Stimulated activated CD8-positive, alpha-beta memory T cell treated with anti-CD3 and anti-CD28 coated beads, Interleukin-2, amount 100 ng/mL, for 1 hour (primary cell): ENCODE measurements around the gene ADGRG7.
"Not testable (repeated sequence)": the region's sequence is repeated elsewhere in the genome, so short reads cannot be mapped to it uniquely, and the experiment has no call there.

Source experiments
- DNase-seq, 2 donors: peaks; one replicate each; pipeline ENCODE4 v3.0.0-alpha.2; 2020; ENCODE audit warnings: low read depth in 2 of 2

ADGRG7 gene

GRCh38 chr3:100645913-100646312, 36.5 kb downstream of the ADGRG7 start:
- no peak for DNase-seq

- no peak for DNase-seq
These were observed 37.8 kb downstream of the ADGRG7 start for GRCh38 chr3:100647171-100647570.

DNA sequence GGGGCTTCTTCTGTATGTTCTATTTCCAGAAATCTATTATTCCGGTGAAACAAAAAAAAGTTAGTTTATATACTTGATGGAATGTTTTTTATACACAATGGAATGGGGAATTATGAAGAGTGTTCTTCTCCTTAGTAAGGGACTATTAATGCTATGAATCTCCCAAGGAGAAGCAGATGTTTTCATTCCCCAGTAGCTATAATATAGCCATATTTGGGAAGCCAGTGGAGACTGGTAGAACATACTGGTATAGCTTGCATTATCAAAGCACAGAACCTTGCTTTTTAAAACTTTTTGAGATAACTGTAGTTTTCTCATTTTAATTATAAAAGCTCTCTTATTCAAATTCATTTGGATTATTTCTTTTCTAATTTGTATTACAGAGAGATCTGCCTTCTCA, 38.3 kb downstream of the ADGRG7 start:
- no peak for DNase-seq

DNA sequence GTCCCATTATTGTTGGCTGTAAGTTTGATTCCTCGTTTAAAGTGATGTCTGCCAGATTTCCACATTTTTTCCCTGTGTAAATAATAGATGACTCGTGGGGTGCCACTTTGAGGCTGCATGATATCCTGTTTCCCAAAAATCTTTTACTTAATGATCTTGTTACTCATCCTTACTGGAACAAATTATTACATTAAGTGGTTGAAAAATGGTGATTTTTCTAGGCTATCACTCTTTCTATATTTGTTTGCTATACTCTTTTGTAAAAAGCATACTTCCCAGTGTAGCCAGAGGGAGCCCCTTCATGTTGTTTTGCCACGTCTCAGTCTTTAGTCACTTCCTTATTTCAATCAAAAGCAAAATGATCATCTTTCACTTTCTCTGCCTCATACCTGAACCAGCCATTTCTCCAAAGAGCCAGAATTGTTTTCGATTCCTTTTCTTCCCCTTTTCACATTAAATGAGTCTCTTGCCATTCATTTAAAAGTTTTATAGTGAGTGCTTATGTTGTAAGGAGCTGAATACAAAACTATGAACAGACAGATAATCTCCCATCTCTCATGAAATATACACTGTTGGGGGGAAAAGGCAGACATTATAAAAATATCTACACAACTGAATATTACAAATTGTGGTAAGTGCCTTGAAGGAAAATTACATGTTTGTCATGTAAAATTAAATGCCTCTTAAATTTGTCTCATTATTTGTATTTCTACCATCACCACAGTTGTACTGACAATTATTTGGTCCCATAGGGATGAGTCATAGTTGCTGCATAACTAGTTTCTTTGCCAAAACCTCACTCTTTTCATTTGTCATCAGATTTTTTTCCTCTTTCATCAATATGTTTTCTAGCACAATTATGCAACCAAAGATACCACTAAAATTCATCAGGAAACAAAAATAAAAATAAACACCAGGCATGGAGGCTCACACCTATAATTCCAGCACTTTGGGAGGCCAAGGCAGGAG, 41.5 kb downstream of the ADGRG7 start:
- DNase-seq, result no peak

GRCh38 chr3:100653604-100654294, 44.3 kb downstream of the ADGRG7 start:
- no peak for DNase-seq

GRCh38 chr3:100656945-100657344, 47.5 kb downstream of the ADGRG7 start:
- DNase-seq, result no peak

DNA sequence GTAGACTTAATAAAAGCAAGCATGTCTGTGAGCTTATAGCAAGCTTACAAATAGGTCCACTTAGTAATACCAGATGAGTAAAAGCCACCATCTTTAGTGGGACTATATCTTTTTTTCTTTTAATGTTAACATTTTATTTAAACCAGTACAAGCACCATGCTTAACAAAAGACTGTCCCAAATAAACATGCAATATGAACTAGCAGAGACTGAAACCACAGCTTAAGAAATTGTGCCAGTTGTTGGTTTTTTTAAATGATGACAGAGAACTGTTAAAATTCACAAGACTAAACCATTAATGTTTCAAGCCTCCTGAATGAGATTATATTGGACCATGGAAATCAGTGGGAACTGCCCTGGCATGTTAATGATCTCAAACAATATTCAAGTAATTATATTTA, 51.9 kb downstream of the ADGRG7 start:
- DNase-seq, result not testable (repeated sequence)

DNA sequence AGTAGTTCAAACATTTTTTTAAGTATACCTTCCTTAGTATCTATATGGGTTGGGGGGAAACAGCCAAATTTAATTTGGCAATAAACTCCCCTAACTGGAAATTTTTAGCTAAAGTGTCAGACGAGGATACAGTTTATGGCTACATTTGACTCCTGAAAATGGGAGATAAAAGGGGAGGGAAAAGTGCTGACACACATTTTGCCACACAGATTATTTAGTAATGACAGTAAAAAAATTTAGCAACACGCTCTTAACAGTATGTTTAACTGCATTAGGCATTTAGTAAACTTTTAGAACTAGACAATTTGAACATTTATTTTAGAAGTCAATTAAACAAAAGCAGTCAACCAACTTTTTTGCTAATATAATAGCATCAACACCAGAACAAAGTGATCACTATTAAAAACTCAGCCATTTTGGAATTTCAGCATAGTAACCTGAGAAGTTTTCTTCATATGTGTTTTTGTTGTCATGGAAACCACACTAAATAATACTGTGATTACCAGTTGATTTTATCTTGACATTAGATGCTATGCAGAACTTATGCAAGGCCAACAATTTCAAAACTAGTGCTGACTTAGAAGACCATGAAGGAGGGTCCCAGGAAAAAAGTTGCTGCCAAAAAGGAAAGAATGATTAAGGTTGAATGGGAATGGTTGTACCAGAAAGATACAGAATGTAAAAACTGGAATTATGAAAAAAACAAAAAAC, 52.9 kb downstream of the ADGRG7 start:
- no peak for DNase-seq

GRCh38 chr3:100665230-100665629, 55.8 kb downstream of the ADGRG7 start:
- peak in 1 of 2 donors; percentile 9 for DNase-seq

- DNase-seq, result not testable (repeated sequence)
These were observed 57.3 kb downstream of the ADGRG7 start for GRCh38 chr3:100666699-100667098.

DNA sequence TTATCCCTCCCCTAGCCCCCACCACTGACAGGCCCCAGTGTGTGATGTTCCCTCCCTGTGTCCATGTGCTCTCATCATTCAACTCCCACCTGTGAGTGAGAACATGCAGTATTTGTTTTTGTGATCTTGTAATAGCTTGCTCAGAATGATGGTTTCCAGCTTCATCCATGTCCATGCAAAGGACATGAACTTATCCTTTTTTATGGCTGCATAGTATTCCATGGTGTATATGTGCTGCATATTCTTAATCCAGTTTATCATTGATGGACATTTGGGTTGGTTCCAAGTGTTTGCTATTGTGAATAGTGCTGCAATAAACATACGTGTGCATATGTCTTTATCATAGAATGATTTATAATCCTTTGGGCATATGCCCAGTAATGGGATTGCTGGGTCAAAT, 57.9 kb downstream of the ADGRG7 start:
- DNase-seq, result not testable (repeated sequence)

- not testable (repeated sequence) for DNase-seq
These were observed 61.6 kb downstream of the ADGRG7 start for GRCh38 chr3:100670995-100671394.

- DNase-seq, result no peak
These were observed 72.1 kb downstream of the ADGRG7 start for GRCh38 chr3:100681496-100681895.

- DNase-seq, result no peak
These were observed 72.9 kb downstream of the ADGRG7 start for GRCh38 chr3:100682056-100682853.

DNA sequence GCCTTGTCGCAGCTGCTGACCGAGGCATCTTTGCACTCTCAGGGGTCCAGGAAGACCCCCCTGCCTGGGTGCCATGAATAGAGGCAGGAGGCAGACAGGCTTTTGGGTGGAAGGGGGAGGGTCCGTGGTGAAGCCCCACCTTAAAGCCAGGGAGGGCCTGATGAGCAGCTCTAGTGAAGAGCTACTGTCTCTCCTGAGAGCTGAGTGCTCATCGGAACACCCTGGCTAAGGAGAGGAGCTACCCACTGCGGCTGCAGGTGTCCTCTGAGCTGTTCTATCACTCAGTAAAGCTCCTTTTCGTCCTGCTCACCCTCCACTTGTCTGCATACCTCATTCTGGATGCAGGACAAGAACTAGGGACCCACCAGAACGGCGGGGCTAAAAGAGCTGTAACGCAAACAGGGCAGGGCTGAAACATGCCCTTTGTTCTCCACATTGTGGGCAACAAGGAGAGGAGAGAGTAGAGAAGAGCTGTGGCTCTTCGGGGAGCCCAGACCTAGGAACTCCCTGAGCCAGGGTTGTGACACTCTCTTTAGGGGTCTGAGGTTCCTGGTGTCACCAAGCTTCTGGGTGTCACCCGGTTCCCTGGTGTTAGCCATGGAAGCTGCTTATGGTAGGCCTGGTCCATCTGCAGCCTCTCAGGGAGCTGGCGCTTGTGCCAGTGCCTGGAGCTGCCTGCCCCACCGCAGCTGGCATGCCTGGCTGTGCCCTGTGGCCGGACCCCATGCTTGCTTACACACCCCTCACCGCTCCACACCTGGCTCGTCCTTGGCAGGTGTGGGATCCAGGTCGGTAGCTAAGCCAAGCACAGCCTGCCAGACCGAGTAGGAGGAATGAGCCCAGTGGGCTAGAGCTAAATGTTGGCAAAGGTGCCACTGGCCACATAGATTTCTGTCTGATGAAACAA, 73.7 kb downstream of the ADGRG7 start:
- no peak for DNase-seq

GRCh38 chr3:100693225-100693624, 83.8 kb downstream of the ADGRG7 start:
- no peak for DNase-seq

DNA sequence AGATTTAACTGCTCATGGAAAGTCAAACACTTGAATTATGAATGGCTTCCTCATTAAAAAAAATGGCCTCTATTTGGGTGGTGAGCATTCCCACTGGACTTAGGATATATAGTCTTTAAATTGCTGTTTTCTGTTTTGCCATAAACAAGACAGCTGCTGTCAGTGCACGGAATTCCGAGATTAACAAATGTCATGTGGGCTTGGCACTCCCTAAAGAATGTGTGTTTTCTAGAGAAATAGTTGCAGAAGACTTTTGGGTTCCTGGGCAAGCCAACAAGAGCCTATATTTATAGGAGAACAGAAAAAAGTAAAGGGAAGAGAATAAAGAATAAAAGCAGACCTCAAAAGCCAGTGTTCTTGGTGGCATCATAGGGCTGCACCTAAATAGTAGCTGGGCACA, 86.3 kb downstream of the ADGRG7 start:
- DNase-seq, result no peak

GRCh38 chr3:100696161-100696560, 86.8 kb downstream of the ADGRG7 start:
- no peak for DNase-seq

DNA sequence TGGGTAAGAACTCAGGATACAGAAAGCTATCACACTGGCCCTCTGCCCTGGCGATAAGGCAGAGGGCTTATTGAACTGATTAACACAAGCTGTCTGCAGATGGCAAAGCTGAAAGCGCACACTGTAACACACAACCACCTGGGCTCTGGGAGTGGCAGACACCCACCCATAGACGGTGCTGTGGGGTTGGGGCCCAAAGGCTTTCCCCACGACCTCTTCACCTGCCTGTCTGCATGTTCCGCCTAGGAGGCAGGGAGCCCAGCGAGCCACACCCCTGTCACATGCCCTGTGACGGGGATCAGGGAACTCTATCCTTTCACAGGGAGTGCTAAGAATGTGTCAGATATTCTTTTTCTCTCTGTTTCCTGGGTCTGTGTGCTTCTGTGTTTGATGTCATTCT, 87.8 kb downstream of the ADGRG7 start:
- DNase-seq, result no peak

DNA sequence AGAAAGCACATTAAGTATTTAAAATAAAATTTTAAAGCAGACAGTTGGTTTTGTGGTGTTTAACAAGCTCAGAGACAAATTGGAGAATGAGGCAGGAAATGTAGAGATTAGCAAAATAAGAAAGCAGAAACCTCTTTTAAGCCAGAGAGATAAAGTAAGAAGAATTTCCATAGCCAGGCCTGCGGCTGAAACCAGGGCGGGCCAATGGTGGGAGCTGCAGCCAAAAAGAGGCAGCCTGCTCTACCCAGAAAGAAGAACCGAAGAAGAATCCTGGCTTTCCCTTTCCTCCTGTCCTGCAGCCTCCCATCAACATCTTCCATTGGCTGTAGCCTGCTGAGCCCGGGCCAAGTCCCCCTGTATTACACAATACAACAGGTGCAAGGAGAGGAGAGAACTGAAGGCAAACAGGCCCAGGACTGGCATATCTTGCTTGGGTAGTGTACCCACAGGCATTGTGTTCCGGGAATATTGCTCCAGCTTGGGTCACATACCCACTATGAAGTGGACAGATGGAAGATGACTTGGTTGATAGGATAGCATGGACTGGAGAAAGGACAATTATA, 88.4 kb downstream of the ADGRG7 start:
- DNase-seq, result no peak
